HUES6 (cell line): Measurements from ENCODE around the gene NOS1AP.

Experiments used
- H3K27ac ChIP-seq: 2 replicates; pipeline ENCODE4 v1.7.0; 2013; ENCODE audit warnings: low read depth, mild to moderate bottlenecking, low read length, inconsistent platforms
- H3K27me3 ChIP-seq: 2 replicates; pipeline ENCODE4 v1.6.1; 2013; ENCODE audit warnings: low read length; ENCODE audit not compliant: control insufficient read depth, insufficient read depth
- H3K36me3 ChIP-seq: 2 replicates; pipeline ENCODE4 v1.6.1; 2013; ENCODE audit warnings: low read length; ENCODE audit not compliant: control insufficient read depth, insufficient read depth
- H3K4me1 ChIP-seq: 2 replicates; pipeline ENCODE4 v1.6.1; 2013; ENCODE audit warnings: low read length; ENCODE audit not compliant: control insufficient read depth, insufficient read depth
- H3K4me3 ChIP-seq: 2 replicates; pipeline ENCODE4 v1.5.1; 2013; ENCODE audit warnings: low read depth, low read length
- H3K9ac ChIP-seq: one replicate; pipeline ENCODE4 v1.6.1; 2013; ENCODE audit warnings: mild to moderate bottlenecking, low read length
- H3K9me3 ChIP-seq: 2 replicates; pipeline ENCODE4 v1.6.1; 2013; ENCODE audit warnings: low read depth, low read length; ENCODE audit not compliant: control insufficient read depth, insufficient read depth

Gene NOS1AP

GRCh38 chr1:162272419-162272818, 202.9 kb downstream of the NOS1AP start:
- Histone ChIP-seq H3K27me3 (no peaks in the 10 kb centered on the region), H3K9ac (no peak overlapping the region), H3K4me1 (no peaks in the 10 kb centered on the region), H3K36me3 (no peaks in the 10 kb centered on the region), H3K4me3 (no peak overlapping the region), H3K27ac (no peak overlapping the region), H3K9me3 (no peaks in the 10 kb centered on the region)

- H3K36me3 ChIP-seq, result no peaks in the 10 kb centered on the region
- no peak overlapping the region for H3K27ac ChIP-seq
- no peaks in the 10 kb centered on the region for H3K9me3 ChIP-seq
- H3K9ac ChIP-seq, result no peak overlapping the region
- H3K4me1 ChIP-seq, result no peaks in the 10 kb centered on the region
- H3K27me3 ChIP-seq, result no peaks in the 10 kb centered on the region
- H3K4me3 ChIP-seq, result no peak overlapping the region
Measured at GRCh38 chr1:162275622-162276175, 206.2 kb downstream of the NOS1AP start.

GRCh38 chr1:162276493-162276892, 207.0 kb downstream of the NOS1AP start:
- Histone ChIP-seq H3K4me1 (no peaks in the 10 kb centered on the region), H3K9ac (no peak overlapping the region), H3K27me3 (no peaks in the 10 kb centered on the region), H3K9me3 (no peaks in the 10 kb centered on the region), H3K36me3 (no peaks in the 10 kb centered on the region), H3K4me3 (no peak overlapping the region), H3K27ac (no peak overlapping the region)

- Histone ChIP-seq H3K27me3 (no peaks in the 10 kb centered on the region), H3K36me3 (no peaks in the 10 kb centered on the region), H3K4me1 (no peaks in the 10 kb centered on the region), H3K9ac (no peak overlapping the region), H3K9me3 (no peaks in the 10 kb centered on the region), H3K4me3 (no peak overlapping the region), H3K27ac (no peak overlapping the region)
Measured at GRCh38 chr1:162279136-162279498, 209.6 kb downstream of the NOS1AP start.

- Histone ChIP-seq H3K9ac (no peak overlapping the region), H3K27me3 (no peaks in the 10 kb centered on the region), H3K4me1 (peaks cover 8% of the 10 kb centered on the region; the same call in 1 of the 2 replicates), H3K9me3 (no peaks in the 10 kb centered on the region), H3K27ac (no peak overlapping the region), H3K36me3 (no peaks in the 10 kb centered on the region), H3K4me3 (no peak overlapping the region)
Measured at GRCh38 chr1:162281426-162281825, 211.9 kb downstream of the NOS1AP start.

- H3K4me3 ChIP-seq, result no peak overlapping the region
- no peaks in the 10 kb centered on the region for H3K9me3 ChIP-seq
- H3K27me3 ChIP-seq, result no peaks in the 10 kb centered on the region
- H3K4me1 ChIP-seq, result peaks cover 8% of the 10 kb centered on the region; the same call in 1 of the 2 replicates
- no peaks in the 10 kb centered on the region for H3K36me3 ChIP-seq
- no peak overlapping the region for H3K27ac ChIP-seq
- no peak overlapping the region for H3K9ac ChIP-seq
Measured at GRCh38 chr1:162283657-162284056, 214.2 kb downstream of the NOS1AP start.

- no peaks in the 10 kb centered on the region for H3K27me3 ChIP-seq
- no peaks in the 10 kb centered on the region for H3K36me3 ChIP-seq
- H3K27ac ChIP-seq, result no peak overlapping the region
- H3K9me3 ChIP-seq, result no peaks in the 10 kb centered on the region
- no peak overlapping the region for H3K9ac ChIP-seq
- no peak overlapping the region for H3K4me3 ChIP-seq
- H3K4me1 ChIP-seq, result peaks cover 8% of the 10 kb centered on the region; the same call in 1 of the 2 replicates
Measured at GRCh38 chr1:162284206-162284955, 214.9 kb downstream of the NOS1AP start.

GRCh38 chr1:162285149-162285561, 215.7 kb downstream of the NOS1AP start:
- H3K4me1 ChIP-seq, result peaks cover 8% of the 10 kb centered on the region; the same call in 1 of the 2 replicates
- no peak overlapping the region for H3K4me3 ChIP-seq
- H3K9ac ChIP-seq, result no peak overlapping the region
- H3K9me3 ChIP-seq, result no peaks in the 10 kb centered on the region
- H3K36me3 ChIP-seq, result no peaks in the 10 kb centered on the region
- H3K27ac ChIP-seq, result no peak overlapping the region
- H3K27me3 ChIP-seq, result no peaks in the 10 kb centered on the region

GRCh38 chr1:162291000-162291399, 221.5 kb downstream of the NOS1AP start:
- Histone ChIP-seq H3K27ac (no peak overlapping the region), H3K9me3 (no peaks in the 10 kb centered on the region)

GRCh38 chr1:162292422-162292849, 222.9 kb downstream of the NOS1AP start:
- Histone ChIP-seq H3K27ac (no peak overlapping the region), H3K36me3 (no peaks in the 10 kb centered on the region), H3K4me3 (no peak overlapping the region), H3K9ac (no peak overlapping the region), H3K4me1 (peaks cover 15% of the 10 kb centered on the region), H3K9me3 (no peaks in the 10 kb centered on the region), H3K27me3 (no peaks in the 10 kb centered on the region)

More at GRCh38 chr1:162291000-162291399, 221.5 kb downstream of the NOS1AP start:
- no peaks in the 10 kb centered on the region for H3K36me3 ChIP-seq
- H3K9ac ChIP-seq, result no peak overlapping the region
- H3K4me3 ChIP-seq, result no peak overlapping the region
- H3K27me3 ChIP-seq, result no peaks in the 10 kb centered on the region
- peaks cover 15% of the 10 kb centered on the region for H3K4me1 ChIP-seq

GRCh38 chr1:162293073-162293692, 223.7 kb downstream of the NOS1AP start:
- no peak overlapping the region for H3K4me3 ChIP-seq
- H3K4me1 ChIP-seq, result peaks cover 15% of the 10 kb centered on the region
- no peaks in the 10 kb centered on the region for H3K36me3 ChIP-seq
- H3K9me3 ChIP-seq, result no peaks in the 10 kb centered on the region
- no peaks in the 10 kb centered on the region for H3K27me3 ChIP-seq
- H3K27ac ChIP-seq, result no peak overlapping the region
- H3K9ac ChIP-seq, result no peak overlapping the region
